HG02763 (cell line): ENCODE data around the gene KIRREL3.
A peak's percentile ranks its signal among the peaks of the same experiment; 100 is the strongest.

ENCODE experiments used
- ATAC-seq: cut with Tn5 transposase; IDR thresholded peaks from one replicate; pipeline ENCODE4 v1.9.1; 2021; ENCODE audit warnings: mild to moderate bottlenecking, moderate library complexity; ENCODE audit not compliant: unreplicated experiment

Gene KIRREL3

DNA sequence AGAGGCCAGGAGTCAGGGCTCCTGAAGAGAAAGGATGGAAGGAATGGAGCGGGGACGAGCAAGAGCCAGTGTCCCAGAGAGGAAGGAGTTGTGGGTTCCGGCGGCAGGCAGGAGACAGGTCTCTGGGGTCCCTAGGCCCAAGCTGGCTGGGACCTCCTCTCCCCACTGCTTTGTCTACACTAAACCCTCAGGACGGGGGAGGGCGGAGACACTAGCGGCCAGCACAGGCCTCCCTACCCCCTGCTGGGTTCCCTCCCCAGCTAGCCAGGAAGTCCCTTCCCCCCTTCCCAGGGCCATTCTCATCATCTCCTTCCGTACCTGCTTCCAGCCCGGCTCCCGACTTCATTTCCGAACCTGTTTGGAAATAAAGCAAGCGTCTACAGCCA lies 565.6 kb downstream of the KIRREL3 start:
- no peak for ATAC-seq

DNA sequence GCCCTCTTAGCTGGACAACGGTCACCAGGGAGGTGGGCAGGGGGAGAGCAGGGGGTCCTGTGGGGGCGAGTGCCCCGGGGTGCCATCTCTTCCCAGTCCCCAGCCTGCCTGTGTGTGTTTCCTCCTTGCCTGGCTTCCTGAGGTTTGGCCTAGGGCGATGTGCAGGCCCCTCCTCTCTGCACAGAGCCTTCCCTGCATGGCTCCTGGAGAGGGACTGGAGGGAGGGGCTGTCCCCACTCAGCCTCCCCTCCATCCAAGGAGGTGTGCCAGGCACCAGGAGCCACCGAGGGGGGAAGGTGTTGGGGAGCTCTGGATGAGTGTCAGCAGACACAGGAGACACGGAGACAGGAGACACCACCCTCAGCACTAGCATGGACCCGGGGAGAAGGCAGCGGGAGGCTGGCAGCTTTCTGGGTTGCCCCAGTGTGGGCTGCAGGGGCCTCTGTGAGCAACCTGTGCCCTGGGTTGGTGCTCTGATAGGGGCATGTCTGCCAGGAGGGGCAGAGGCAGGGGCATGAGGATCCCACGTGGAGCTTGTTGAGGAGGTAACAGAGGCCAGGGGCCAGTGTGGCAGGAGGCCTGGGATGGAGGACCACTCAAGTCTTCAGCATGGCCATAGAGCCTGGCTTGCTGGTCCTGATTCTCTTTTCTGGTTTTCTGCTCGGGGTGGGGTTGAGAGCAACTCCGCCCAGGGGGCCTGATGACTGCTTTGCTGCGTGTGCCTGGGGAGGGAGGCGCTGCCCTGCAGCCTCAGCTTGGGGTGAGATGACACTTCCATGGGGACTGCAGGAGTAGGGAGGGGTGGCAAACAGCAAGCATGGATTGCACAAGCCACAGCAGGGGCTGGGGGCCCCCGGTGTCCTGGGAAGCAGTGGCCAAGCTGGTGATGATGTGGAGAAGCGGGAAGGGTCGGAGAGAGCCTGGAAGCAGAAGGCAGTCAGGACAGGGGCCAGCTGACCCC lies 566.3 kb downstream of the KIRREL3 start:
- ATAC-seq: no peak

DNA sequence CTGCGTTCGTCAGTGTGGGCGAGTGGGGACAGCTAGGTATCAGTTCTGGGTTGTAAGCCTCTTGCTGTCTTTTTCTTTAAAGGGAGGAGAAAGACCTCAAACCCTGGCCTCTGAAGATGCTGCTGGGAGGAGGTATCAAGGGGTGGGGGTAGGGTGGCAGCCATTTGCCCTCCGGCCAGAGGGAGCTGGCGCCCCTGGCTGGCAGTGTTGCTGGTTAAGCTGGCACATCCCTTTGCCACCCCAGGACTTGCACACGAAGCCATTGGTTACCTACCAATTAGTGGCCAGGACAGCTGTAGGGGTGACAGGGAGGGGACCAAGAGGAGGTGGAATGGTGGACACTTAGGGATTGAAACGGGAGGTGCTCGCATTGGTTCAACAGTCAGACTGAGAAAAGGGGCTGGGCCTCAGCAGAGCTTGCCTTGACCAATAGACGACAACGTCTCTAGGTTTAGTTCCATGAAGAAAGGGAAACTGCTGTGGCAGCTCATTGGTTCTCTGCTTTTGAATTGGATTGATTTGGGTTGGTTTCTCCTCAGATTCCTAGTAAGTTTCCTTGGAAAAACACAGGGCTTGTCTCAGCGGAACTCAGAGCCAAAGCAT lies 567.2 kb downstream of the KIRREL3 start:
- no peak for ATAC-seq

GRCh38 chr11:126432525-126432924 lies 568.0 kb downstream of the KIRREL3 start:
- ATAC-seq: no peak

GRCh38 chr11:126432065-126432461 lies 568.5 kb downstream of the KIRREL3 start:
- no peak for ATAC-seq

GRCh38 chr11:126431401-126432064 lies 569.0 kb downstream of the KIRREL3 start:
- no peak for ATAC-seq

DNA sequence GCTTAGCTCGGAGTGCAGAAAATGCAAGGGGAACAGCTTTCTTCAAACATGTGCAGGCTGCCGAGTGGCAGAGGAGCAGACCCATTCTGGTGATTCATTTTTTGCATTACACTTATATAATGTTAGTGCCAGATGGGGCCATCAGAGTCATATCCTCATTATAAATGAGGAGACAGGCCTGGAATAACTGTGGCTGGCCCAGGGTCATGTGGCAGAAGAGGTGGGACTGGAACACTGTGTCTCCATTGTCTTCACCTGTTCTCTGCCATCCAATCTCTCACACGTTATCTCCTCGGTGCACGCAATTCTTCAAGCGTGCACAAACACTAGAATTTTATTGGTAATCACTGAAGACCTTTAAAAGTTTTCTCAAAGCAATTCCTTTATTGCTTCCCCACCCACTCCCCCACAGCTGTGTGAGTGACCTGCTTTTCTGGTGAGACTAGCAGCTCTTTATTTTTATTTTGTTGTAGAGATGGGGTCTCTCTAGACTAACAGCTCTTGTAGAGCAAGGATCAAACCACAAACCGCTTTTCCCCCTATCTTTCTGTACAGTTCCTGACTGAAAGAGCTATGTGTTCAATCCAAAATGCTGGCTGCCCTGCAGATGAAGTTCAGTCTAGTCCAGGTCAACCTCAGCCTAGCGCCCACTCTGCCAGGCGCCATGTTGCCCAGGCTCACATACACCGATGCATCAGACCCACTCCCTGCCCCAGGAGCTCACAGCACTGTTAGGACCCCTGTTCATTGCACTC lies 569.8 kb downstream of the KIRREL3 start:
- ATAC-seq: no peak

- no peak for ATAC-seq
Observed at GRCh38 chr11:126426820-126427749, 573.5 kb downstream of the KIRREL3 start.

- no peak for ATAC-seq
Observed at GRCh38 chr11:126426106-126426505, 574.5 kb downstream of the KIRREL3 start.

GRCh38 chr11:126424471-126425039 lies 576.0 kb downstream of the KIRREL3 start:
- ATAC-seq: no peak

GRCh38 chr11:126423743-126424142 lies 576.8 kb downstream of the KIRREL3 start:
- ATAC-seq: no peak

GRCh38 chr11:126423154-126423553 lies 577.4 kb downstream of the KIRREL3 start:
- no peak for ATAC-seq

DNA sequence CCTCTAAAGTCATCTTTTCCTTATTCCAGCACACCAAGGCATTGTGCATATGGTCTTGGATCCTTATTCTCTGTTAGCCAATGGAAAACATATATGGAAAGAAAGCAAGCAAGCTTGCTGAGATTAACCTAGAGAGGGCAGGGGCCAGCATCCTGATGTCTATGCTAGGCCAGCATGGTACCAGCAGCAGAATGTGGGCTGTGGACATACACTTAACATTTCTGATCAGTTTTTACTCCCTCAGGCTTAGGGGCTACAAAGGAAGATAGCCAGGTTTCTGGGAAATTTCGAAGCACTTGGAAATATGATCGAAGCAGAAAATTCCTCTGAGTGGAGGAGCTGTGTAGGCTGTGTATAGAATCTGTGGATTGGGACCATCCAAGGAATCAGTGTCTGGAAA lies 578.1 kb downstream of the KIRREL3 start:
- ATAC-seq: no peak

- no peak for ATAC-seq
Observed at GRCh38 chr11:126421271-126421671, 579.3 kb downstream of the KIRREL3 start.

DNA sequence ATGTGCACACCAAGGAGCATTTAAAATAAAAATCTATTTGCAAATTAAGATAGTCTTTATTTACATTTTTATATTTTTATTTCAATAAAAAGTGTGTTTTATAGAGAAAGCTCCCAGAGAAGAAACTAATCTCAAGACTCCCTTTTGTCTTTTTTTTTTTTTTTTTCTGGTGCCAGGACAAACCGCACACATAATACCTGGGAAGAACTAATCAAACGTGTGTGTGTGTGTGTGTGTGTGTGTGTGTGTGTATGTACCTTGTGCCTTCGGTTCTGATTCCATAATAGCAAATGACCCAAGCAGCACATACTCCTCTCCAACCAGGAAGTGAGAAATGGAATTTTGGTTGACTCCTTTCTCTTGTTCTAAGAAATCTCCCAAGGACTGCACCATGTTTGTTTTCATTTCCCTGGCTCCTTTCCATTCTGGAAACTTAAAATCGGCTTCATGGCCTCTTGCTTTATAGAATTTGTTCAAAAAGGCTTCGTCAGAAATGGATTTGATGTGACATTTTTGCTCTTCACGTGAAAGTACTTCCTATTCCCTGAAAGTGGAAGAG lies 579.8 kb downstream of the KIRREL3 start:
- no peak for ATAC-seq

GRCh38 chr11:126419801-126420697 lies 580.5 kb downstream of the KIRREL3 start:
- ATAC-seq: peak; percentile 72

DNA sequence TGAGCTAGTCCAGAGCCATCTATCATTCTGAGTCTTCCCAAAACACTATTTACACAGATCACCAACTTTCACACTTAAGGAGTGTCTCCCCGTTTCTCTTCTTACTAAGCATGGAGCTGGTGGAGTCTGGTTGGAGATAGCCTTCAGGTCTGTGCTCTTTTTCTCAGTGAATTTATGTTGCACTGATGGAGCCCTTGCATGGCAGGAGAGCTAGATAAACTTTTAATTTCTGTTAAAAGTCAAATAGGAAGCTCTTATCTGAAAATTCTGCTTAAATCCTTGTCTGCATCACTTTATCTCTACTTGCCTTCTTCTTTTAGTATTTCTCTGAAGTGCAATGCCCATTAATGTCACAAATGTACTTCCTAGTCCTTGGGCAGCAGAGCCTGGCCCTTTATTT lies 581.7 kb downstream of the KIRREL3 start:
- no peak for ATAC-seq
